GM21390 (cell line): ENCODE measurements around the gene BRINP3.

ENCODE experiments used
- ATAC-seq: cut with Tn5 transposase; IDR thresholded peaks from one replicate; pipeline ENCODE4 v1.9.1; 2021; ENCODE audit not compliant: unreplicated experiment

Gene BRINP3

DNA sequence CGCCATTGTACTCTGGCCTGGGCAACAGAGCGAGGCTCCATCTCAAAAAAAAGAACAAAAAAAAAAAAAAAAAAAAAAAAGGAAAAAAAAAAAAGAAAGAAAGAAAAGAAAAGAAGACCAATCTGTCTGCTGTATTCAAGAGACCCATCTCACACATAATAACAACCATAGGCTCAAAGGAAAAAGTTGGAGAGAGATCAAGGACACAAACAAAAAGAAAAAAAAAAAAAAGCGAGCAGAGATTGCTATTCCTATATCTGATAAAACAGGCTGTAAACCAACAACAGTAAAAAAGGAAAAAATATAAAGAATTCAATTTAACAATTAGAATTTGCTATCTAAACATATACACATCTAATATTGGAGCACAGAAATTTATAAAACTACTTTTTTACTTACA lies 150.4 kb downstream of the BRINP3 start:
- ATAC-seq, result no peak

DNA sequence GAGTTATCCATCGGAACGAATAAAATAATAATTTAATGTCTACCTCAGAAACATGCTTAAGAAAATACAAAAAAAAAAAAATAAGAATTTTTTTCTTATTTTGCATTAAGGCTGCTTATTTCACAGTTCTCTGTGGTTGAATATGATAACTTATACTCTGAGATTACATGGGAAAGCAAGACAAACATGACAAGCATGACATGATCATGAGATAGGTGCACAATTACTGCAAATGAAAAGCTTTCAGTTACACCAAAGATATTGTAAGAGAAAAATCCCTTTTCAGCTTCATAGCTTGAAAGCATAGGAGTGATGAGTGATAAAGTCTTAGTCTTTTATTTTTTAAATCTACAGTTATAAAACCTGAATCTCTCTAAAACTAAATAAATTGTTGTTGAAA lies 154.1 kb downstream of the BRINP3 start:
- ATAC-seq, result no peak

DNA sequence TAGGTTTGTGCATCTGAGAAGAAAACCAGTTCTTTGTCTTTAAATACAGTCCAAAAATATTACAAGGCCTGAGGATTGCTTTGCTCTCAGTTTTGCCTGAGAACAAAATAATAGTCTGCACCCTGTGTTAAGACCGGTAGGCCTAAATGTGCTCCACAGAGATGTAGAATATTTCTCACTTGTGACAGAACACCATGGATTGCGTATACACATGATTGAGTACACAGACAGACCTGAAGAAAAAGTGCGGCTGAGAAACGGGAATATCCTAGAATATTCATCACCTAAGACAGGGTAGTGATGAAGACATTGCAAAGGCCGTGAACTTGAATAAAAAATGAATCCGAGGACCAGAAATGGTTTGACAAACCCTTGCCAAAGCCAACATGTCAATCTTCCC lies 155.4 kb downstream of the BRINP3 start:
- no peak for ATAC-seq

GRCh38 chr1:190320952-190321351 lies 156.7 kb downstream of the BRINP3 start:
- ATAC-seq, result no peak

DNA sequence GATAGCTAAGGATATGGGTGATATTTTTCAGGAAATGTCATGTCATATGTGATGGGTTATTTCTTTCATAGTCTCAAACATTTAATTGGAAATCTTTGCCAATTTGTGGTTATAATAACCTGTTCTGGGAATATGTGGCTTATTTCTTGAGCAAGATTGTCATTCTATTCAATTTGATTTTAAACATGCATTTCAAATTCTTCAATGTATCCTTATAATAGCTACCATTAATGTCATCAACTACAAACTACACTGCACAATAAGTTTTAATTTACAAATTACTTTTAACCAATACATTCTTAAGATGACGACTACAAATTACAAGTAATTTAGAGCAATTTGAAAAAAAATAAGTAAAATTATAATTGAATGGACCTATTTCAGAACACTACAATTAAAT lies 164.9 kb downstream of the BRINP3 start:
- ATAC-seq, result no peak

- no peak for ATAC-seq
Measured at GRCh38 chr1:190303501-190303900, 174.2 kb downstream of the BRINP3 start.

GRCh38 chr1:190296453-190296852 lies 181.2 kb downstream of the BRINP3 start:
- no peak for ATAC-seq

DNA sequence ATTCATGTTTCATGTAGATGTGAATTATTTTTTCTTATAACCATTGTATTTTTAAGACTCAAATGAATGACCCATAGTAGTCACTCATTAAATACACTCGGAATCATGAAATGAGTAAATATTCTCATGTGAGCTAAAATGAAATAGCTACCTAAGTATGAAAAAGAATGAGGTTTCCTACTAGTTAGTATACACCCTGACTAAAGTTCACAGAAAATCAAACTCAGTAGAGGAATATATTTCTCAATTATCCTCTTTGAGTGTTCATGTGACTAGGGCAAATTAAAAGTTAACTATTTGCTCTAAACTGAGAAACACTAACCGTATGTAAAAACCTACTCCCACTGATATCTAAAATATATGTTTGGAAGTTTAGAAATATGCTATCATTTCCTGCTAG lies 187.8 kb downstream of the BRINP3 start:
- ATAC-seq, result no peak

- ATAC-seq, result no peak
Measured at GRCh38 chr1:190286111-190286510, 191.6 kb downstream of the BRINP3 start.

DNA sequence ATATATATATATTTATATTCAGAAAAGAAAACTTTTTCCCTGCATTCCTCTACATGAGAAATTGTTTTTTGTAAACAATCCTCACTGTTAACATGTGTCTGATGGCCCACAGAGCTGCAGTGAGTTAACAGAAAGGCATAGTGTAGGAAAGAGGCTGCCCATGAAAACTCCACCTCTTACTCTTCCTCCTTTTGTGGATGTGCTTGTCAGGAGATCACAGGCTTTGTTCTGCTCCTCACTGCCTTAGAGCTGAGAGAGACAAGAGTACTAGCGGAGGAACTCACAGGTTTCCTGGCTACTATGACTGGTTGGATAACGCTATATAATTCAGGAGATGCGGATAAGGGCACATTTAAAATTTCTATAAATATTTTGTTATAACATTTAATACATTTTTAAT lies 200.6 kb downstream of the BRINP3 start:
- no peak for ATAC-seq

DNA sequence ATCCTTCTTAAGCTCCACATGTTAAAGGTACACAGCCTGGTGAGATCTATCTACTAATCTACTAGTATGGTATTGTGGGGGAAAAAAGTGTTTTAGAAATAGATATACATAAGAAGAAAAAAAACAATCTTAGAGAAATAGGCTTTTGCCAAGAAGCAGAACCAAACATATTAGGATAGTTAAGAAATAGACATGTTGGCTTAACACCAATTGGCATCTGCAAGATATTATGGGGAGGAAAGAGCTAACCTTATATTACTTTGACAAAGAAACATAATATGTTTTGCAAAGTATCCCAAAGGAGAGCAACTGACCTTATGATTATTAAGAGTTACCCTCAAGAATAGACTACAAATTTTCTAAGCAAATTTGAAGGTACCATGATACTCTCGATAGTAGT lies 202.9 kb downstream of the BRINP3 start:
- ATAC-seq, result no peak

GRCh38 chr1:190273161-190273560 lies 204.5 kb downstream of the BRINP3 start:
- no peak for ATAC-seq

- no peak for ATAC-seq
Measured at GRCh38 chr1:190262538-190262937, 215.1 kb downstream of the BRINP3 start.

- no peak for ATAC-seq
Measured at GRCh38 chr1:190259424-190259823, 218.2 kb downstream of the BRINP3 start.

- ATAC-seq, result no peak
Measured at GRCh38 chr1:190258003-190258402, 219.7 kb downstream of the BRINP3 start.

DNA sequence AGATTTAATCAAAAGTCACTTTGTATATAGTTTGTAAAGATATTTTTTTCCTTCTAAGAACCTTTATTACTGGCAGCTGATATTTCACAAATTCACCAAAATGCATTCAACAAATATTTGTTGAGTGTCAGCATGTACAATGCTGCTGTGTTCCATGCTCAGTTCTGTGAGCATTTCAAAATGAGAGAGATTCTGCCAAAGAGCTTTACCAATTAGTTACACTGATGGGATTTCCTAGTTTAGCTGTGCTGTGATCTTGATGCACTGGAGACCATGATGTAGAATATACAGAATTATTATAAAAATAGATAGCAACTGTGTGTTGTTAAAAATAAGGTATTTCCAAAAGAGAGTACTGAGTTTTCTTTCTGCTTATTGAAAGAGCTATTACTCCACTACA lies 225.6 kb downstream of the BRINP3 start:
- no peak for ATAC-seq

DNA sequence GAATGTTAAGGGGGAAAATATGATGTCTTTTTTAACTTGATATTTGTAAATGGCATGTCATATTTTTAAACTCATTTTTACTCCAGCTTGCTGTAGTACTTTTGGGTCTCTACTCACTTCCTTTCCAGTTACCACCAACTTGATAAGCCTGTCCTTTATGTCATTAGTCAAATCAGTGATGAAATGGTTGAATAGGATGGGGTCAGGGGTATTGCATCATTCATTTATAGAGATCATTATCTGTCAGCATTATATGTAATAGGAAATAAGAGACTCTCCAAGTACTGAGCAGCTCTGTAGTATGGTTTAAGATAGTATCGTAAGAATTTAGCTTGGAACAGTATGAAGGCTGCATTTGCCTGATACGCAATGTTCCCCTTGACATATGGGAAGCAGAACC lies 227.3 kb downstream of the BRINP3 start:
- ATAC-seq, result no peak

GRCh38 chr1:190244406-190244805 lies 233.3 kb downstream of the BRINP3 start:
- ATAC-seq, result no peak

DNA sequence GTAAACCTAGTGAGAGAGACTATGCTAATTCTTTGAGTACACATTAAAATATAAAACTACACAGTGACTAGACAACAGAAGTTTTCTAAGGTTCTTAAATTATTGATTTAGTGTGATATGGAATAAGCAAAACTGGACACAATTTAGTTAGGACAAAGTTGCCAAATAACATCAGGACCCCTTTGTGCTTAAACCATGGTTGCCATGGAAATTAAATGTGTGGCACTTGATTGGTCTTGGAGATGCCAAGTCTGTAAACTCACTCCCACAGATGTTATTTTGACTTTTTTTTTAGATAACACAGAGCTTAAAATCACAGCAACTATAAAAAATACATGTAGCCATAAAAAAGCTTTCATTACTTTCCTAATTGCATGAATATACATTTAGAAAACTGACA lies 234.6 kb downstream of the BRINP3 start:
- ATAC-seq, result no peak

DNA sequence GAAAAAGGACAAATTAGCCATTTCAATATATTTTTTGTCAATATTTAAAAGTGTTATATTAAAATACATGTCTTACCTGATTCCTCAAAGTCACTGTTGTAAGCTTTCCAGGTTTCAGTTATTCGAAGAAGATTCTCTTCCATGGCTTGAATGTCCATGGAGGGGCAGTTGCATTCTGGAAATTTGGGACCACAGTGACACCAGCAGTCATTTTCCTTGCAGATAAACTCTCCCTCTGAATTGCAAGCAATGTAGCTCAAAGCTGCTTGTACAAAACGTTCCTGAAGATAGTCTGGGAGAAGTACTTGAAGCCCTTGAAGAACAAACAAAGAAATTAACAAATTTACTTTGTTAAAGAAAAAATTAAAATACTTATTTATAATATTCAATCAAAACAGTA lies 251.7 kb downstream of the BRINP3 start:
- no peak for ATAC-seq

GRCh38 chr1:190212450-190212849 lies 265.2 kb downstream of the BRINP3 start:
- no peak for ATAC-seq

GRCh38 chr1:190207733-190208132 lies 269.9 kb downstream of the BRINP3 start:
- no peak for ATAC-seq

- ATAC-seq, result no peak
Measured at GRCh38 chr1:190205713-190206112, 272.0 kb downstream of the BRINP3 start.

- ATAC-seq, result no peak
Measured at GRCh38 chr1:190196020-190196419, 281.6 kb downstream of the BRINP3 start.
